Measurements from ENCODE around the gene PAFAH1B1. TPM values are rescaled to one million over a fixed set of nuclear protein-coding genes. Genes with fewer than 3 reads are reported as not detected.
A peak's percentile ranks its signal among the peaks of the same experiment; 100 is the strongest.

Gene PAFAH1B1
- total RNA-seq, 1 experiment from 2014 or later: 210 TPM

DNA sequence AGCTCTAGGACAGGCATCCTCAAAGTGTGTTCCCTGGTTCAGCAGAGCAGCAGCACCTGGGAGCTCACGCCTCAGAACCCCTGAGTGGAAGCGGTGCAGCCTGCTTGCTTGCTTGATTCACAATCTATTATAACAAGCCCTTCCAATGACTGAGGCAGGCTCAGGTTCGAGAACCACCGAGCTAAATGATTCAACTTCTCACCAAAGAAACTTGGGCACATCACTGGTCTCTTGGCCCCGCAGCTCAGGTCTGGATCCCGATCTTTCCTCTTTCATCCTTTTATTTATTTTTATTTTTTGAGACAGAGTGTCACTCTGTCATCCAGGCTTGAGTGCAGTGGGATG, 93.6 kb downstream of the PAFAH1B1 start:
- CTCF ChIA-PET: no interaction called here
- POLR2A ChIA-PET (ENCODE audit: low non-redundant PET): no interaction called here
- intact Hi-C loops (cut with micrococcal nuclease; ENCODE audit: unreplicated experiment): loop anchor here (10.0 kb wide), 1 partner anchor 302 kb away; no protein-coding TSS in a partner anchor
- Histone ChIP-seq H3K4me3 (ENCODE audit: low read depth, low read length, poor library complexity, severe bottlenecking) (no peak overlapping the region), H3K4me1 (ENCODE audit: insufficient read depth, low read length, poor library complexity, severe bottlenecking) (no peaks in the 10 kb centered on the region), H3K27me3 (replicated peaks; ENCODE audit: insufficient read depth, low read depth, low read length, poor library complexity) (no peaks in the 10 kb centered on the region), H3K36me3 (ENCODE audit: insufficient read depth, low read length, poor library complexity, severe bottlenecking) (peaks cover 39% of the 10 kb centered on the region), H3K9me3 (ENCODE audit: low read depth, low read length, poor library complexity, severe bottlenecking) (no peaks in the 10 kb centered on the region), H3K27ac (ENCODE audit: low read depth, low read length, poor library complexity, severe bottlenecking) (no peak overlapping the region)
- BruUV-seq (replicated peaks): no TSS peak
- DNase-seq (ENCODE audit: low spot score): no peak
- TF ChIP-seq CTCF (conservative IDR thresholded peaks at IDR 0.05; ENCODE audit: low read depth, low read length) (no peak), EZH2 (IDR thresholded peaks at IDR 0.05; ENCODE audit: borderline replicate concordance, low read depth, low read length, poor library complexity, severe bottlenecking) (no peak)

GRCh38 chr17:2688351-2689342, 95.2 kb downstream of the PAFAH1B1 start:
- Histone ChIP-seq H3K27me3 (replicated peaks; ENCODE audit: insufficient read depth, low read depth, low read length, poor library complexity) (no peaks in the 10 kb centered on the region), H3K9me3 (ENCODE audit: low read depth, low read length, poor library complexity, severe bottlenecking) (no peaks in the 10 kb centered on the region), H3K4me1 (ENCODE audit: insufficient read depth, low read length, poor library complexity, severe bottlenecking) (no peaks in the 10 kb centered on the region), H3K36me3 (ENCODE audit: insufficient read depth, low read length, poor library complexity, severe bottlenecking) (peaks cover 40% of the 10 kb centered on the region), H3K4me3 (ENCODE audit: low read depth, low read length, poor library complexity, severe bottlenecking) (no peak overlapping the region), H3K27ac (ENCODE audit: low read depth, low read length, poor library complexity, severe bottlenecking) (peak overlapping the region; percentile 37)
- CTCF ChIA-PET: no interaction called here
- POLR2A ChIA-PET (ENCODE audit: low non-redundant PET): no interaction called here
- TF ChIP-seq CTCF (conservative IDR thresholded peaks at IDR 0.05; ENCODE audit: low read depth, low read length) (no peak), EZH2 (IDR thresholded peaks at IDR 0.05; ENCODE audit: borderline replicate concordance, low read depth, low read length, poor library complexity, severe bottlenecking) (no peak)
- intact Hi-C loops (cut with micrococcal nuclease; ENCODE audit: unreplicated experiment): loop anchor here (10.0 kb wide), 1 partner anchor 304 kb away; no protein-coding TSS in a partner anchor
- DNase-seq (ENCODE audit: low spot score): no peak
- no TSS peak for BruUV-seq (replicated peaks)

DNA sequence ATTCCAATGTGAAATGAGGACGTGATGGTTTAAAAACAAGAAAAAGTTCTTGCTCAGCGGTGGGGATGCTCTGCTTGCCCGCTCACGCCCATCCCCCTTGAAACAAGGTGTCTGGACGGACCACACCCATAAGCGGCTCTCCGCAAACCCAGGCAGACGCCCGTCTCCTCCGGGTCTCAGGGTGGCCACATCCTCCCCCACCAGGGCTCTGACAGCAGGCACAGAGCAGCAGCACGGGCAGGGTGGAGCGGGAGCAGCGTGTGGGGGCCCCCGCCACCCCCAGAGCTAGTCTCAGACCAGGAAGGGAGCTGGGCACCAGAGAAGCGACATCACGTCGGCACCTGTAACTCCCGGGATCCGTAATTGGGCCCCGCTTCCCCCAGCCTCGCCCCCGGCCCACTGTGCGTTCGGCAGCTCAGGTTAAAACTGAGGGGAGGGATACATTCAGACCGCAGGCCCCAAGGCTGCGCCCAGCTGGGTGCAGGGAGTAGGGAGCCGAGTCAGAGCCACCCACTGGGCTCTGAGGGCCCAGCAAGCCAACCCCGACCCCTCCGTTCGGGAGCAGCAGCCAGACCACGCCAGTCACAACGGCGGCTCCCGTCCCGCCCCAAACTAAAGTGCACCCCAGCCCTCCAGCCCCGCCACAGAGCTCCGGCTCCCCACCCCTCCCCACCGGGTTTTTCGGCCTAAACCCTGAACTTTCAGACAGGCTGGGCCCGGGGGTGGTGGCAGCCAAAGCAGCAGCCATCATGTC, 96.1 kb downstream of the PAFAH1B1 start:
- H3K4me1 ChIP-seq (ENCODE audit: insufficient read depth, low read length, poor library complexity, severe bottlenecking): no peaks in the 10 kb centered on the region
- intact Hi-C loops (cut with micrococcal nuclease; ENCODE audit: unreplicated experiment): loop anchor here (10.0 kb wide), 1 partner anchor 305 kb away; no protein-coding TSS in a partner anchor
- TF ChIP-seq EZH2 (IDR thresholded peaks at IDR 0.05; ENCODE audit: borderline replicate concordance, low read depth, low read length, poor library complexity, severe bottlenecking): no peak
- TF ChIP-seq CTCF (conservative IDR thresholded peaks at IDR 0.05; ENCODE audit: low read depth, low read length): no peak
- no peaks in the 10 kb centered on the region for H3K27me3 ChIP-seq (replicated peaks; ENCODE audit: insufficient read depth, low read depth, low read length, poor library complexity)
- H3K36me3 ChIP-seq (ENCODE audit: insufficient read depth, low read length, poor library complexity, severe bottlenecking): peaks cover 38% of the 10 kb centered on the region
- H3K4me3 ChIP-seq (ENCODE audit: low read depth, low read length, poor library complexity, severe bottlenecking): no peak overlapping the region
- ChIA-PET POLR2A (ENCODE audit: low non-redundant PET) (no interaction called here), CTCF (no interaction called here)
- BruUV-seq (replicated peaks): TSS peak; percentile 55
- no peak for DNase-seq (ENCODE audit: low spot score)
- H3K27ac ChIP-seq (ENCODE audit: low read depth, low read length, poor library complexity, severe bottlenecking): no peak overlapping the region
- H3K9me3 ChIP-seq (ENCODE audit: low read depth, low read length, poor library complexity, severe bottlenecking): no peaks in the 10 kb centered on the region

Data from A673 (cell line).